ENCODE data around the gene ID3.
A peak's percentile ranks its signal among the peaks of the same experiment; 100 is the strongest.
"Not testable (repeated sequence)": the region's sequence is repeated elsewhere in the genome, so short reads cannot be mapped to it uniquely, and the experiment has no call there.

The ID3 gene

DNA sequence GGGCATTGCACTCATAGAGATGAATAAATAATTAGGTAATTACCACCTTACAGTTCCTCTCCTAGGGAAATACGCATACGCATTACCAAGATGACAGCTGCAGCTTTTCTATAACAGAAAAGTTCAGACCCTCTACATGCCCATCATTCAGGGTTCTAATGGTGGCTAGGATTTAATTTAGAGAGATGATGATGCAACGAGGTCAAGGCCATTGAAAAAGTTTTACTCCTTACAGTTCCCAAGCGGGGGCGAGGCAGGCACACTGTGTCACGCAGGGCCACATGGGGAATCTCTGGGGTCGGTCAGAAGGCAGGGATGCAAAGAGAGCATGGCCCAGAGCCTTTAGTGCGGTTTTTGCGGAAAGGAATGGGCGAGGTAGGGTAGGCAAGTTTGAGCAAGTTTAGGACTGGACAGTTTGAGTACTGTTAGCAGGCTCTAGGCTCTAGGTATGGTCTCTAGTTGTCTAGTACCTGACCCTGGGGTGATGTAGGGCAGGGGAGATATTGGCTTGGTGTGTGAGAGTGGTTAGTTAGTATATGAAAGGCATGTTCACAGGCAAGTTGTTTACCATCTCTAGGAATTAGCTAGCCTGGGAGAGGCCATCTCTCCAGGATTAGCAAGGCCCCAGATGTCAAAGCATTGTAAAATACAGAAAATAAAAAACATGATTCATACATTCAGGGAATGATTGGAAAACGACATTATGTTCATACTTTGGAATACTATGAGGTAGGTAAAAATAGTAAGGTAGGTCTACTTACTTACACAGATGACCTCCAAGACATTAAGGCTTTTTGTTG lies 29.6 kb upstream of the ID3 start:
- DNase-seq, result no peak

GRCh38 chr1:23585321-23586022 lies 26.2 kb upstream of the ID3 start:
- peak; percentile 68 to 72 for DNase-seq

GRCh38 chr1:23583727-23584126 lies 24.4 kb upstream of the ID3 start:
- not testable (repeated sequence) for DNase-seq

DNA sequence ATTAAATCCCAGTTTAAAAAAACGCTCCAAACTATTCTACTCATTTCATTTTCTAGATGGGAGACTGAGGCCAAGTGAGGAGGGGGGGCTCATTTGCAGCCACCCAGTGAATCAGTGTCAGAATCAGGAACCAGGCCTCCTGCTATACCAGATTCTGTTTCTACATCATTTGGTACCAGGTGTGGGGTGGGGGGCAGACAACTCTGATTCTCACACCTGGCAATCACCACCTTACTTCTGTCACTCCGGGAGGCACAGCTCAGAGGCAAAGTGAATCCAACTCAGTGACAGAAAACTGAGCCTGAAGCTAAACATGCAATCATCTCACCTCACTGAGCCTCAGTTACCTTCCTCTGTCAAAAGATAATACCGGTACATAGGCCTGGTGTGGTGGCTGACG lies 23.5 kb upstream of the ID3 start:
- DNase-seq, result no peak

GRCh38 chr1:23581219-23581618 lies 21.9 kb upstream of the ID3 start:
- DNase-seq, result no peak

DNA sequence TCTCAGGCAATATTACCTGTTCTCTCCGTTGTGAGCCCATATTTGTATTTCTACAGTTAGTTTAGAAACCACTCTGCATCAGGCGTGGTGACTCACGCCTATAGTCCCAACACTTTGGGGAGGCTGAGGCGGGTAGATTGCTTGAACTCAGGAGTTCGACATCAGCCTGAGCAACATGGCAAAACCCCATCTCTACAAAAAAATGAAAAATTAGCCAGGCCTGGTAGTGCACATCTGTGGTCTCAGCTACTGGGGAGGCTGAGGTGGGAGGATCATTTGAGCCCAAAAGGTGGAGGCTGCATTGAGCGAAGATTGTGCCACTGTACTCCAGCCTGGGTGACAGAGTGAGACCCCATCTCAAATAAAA lies 19.7 kb upstream of the ID3 start:
- DNase-seq, result no peak

DNA sequence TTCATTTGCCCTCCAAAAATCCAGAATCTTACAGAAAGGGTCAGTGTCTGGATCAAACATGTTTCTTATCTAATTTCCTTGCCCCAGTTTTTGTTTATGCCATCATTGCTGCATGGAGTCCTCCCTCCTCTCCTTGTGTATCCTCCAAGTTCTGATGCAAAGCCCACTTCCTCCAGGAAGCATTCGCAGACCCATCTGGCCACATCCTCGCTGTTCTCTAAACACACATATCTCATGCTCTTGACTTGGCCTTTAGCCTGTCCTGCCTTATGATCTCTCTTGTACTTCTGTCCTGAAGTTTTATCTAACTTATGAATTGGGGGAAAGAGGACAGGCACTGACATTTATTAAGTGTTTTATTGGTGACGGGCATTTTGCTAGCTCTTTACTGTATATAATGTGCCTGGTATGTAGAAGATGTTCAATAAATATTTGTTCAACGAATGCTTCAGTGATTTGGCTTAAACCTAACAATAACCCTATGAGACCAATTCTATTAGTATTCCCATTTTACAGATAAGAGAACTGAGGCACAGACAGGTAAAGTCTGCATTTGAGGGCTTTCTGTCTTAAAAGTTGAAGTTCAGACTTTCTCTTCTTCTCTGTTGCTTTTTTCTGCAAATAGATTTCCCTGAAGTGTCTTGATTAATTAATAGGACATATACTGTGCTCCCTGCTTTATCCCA lies 19.2 kb upstream of the ID3 start:
- no peak for DNase-seq

DNA sequence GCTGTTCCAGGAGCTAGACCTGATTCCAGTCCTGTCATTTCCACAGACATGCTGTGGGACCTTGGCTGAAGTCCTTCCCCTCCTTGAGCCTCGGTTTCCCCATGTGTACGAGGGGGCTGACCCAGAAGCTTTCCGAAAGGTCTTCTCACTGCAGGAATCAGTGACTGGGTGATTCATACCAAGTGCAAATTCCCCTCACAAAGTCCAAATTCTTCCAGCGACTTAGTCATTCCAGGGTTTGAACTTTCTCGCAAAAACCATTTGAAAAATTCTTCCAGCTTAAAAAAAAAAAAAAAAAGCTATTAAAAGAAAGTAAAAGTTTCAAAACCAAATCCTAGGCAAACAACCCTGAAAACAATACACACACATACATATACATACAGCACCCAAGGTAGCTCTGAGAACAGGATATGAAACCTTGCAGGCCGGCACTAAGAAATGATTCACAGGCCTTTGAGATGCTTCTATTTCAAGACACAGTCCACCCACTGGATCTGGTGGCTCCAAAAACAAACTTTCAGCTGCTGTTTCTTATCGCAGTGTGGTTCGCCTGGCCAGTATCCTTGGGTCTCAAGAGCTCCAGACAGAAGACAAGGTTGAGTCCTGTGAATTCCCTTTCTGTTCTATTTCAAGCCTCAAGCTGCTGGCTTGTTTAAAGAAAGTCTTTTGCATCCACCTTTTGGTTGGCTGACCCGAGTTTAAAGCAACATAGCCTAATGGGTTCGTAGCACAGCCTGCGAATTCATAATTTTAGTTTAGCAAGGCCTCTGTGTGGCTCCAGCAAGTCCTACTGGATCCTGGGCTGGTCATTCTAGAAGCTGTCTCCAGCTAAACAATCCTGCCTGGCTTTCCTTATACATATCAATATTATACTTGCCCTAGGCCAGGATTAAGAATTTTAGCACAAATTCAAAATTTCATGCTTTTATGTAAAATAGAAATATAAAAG lies 18.0 kb upstream of the ID3 start:
- DNase-seq, result peak in 1 of 2 experiments; percentile 35

DNA sequence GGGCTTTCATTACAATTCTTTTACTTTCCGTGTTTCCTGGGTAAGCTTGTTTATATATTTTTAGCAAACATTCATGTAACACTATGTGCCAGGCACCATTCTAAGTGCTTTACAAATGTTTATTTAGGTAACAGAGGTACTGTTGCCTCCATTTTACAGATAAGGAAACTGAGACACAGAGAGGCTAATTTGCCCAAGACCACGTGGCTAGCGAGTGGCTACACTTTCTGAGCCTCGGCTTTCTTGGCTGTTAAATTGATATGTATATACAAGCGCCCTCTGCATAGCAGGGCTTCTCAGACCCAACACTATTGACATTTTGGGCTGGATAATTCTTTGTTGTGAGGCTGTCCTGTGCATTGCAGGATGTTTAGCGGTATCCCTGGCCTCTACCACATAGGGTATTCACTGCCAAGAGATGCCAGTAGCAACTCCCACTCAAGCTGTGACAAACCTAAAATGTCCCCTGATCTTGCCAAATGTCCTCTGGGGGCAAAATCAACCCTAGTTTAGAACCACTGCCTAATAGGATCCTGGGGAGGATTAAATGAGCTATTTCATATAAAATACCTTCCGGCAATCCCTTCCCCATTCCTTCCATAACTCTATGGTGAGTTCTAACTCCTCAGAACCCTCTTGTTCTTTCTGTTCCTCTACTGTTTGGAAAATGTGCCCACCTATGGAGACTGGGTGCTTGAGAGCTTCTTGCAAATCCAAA lies 17.2 kb upstream of the ID3 start:
- no peak for DNase-seq

DNA sequence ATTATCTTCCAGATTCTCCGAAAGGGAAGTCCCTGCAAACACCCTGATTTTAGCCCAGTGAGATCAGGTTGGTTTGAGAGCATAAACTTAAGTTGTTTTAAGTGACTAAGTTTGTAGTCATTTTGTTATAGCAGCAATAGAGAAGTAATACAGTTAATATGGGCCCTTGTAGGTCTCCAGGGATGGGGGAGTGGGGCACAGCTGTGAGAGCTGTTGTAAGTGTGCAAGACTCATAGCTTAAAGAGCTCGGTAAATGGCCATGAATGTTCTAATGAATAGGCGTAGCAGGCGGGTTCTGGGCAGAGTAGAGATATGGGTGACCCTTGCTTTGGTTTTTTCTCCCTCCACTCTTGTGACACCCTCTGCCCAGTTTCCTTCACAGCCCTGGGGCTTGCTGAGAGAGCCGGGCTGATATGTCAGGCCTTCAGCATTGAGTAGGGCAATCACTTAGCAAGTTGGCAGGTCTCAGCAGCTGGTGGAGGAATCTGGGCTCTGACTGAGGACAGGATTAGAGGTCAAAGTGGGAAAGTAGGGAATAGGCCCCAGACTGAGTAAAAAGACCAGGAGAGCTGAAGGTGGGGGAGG lies 16.0 kb upstream of the ID3 start:
- DNase-seq, result no peak

DNA sequence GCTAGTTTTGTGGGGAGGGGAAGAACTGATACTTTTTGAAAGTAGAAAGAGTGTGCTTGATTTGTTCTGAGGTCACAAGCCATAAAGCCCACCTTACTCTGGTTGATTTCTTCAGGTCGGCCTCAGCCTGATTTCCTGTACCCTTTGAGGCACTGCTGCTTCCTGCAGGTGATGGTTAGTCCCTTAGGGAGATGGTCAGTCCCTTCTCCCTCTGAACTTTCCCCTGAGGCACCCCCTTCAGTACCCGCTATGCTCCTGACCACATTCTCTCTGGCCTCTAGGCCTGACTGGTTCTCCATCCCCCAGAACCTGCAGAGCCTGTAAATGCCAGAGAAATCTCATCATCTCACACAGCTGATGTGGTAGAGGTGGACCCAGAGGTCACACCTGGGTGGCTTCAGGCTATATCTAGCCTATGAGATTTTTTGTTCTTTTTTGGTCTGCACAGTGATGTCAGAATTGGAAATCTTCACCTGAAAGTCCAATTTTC lies 15.0 kb upstream of the ID3 start:
- DNase-seq, result no peak

DNA sequence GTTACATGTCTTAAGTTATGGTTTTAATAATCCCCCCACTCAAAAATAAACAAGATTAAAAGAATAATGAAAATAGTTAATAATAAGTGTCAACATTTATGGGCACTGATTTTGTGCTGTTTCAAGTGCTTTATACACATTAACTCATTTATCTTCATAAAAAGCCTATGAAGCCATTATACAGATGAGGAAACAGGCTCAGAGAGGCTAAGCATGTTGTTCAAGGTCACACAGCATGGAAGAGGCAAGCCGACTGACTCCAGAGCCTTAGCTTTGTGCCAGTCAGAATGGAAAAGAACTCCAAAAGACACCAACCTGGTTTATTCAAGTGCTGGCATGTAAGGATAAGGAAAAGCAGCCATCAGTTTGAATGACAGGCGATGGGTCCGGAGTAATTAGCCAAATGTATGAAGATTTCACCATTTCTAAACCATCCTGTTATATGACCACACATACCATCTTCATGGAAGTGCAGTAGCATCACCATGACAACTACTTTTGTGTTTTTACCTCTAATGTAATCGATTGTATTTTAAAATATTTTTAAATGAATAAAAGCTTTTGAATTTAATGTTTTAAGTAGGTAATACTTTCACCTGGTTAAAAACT lies 14.4 kb upstream of the ID3 start:
- DNase-seq, result no peak

GRCh38 chr1:23571465-23571864 lies 12.2 kb upstream of the ID3 start:
- DNase-seq, result no peak

GRCh38 chr1:23570001-23570691 lies 10.8 kb upstream of the ID3 start:
- DNase-seq, result no peak

DNA sequence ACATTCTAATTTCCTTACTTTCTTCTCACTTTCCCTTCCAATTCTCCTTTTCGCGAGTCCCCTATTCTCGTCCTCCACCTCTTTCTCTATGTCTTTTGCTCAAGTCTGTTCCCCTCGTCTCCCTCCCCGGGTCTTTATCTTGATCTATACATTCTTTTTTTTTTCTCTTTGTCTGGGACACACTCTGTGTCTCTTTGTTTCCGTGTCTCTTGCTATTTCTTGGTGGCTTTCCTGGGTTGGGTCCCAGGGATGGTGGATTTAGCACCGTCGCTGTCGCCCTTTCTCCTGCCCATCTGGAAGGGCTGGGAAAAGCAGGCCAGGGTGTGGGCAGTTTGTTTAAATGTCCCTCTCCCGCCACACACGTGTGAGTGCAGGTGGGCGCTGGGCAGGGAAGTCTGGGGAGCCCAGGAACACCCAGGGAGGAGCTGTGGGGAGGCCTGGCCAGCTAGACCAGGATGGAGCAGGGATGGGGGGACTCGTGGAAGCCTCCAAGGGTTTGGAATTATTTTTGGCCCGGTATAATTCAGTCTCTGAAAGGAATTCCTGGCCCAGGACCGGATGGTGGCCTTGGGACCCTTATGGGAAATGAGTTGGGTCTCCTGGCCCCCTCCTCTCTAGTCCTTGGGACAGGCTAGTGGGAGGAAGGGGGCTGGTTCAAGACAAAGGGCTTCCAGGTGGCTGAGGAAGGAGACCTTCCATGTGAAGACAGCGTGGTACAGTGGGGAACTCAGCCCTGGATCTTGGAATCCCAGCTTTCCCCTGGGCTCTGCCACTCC lies 9.5 kb upstream of the ID3 start:
- no peak for DNase-seq

GRCh38 chr1:23567996-23568607 lies 8.8 kb upstream of the ID3 start:
- DNase-seq, result no peak

GRCh38 chr1:23567629-23567995 lies 8.3 kb upstream of the ID3 start:
- no peak for DNase-seq

- DNase-seq, result no peak
Observed at GRCh38 chr1:23566304-23566703, 7.0 kb upstream of the ID3 start.

DNA sequence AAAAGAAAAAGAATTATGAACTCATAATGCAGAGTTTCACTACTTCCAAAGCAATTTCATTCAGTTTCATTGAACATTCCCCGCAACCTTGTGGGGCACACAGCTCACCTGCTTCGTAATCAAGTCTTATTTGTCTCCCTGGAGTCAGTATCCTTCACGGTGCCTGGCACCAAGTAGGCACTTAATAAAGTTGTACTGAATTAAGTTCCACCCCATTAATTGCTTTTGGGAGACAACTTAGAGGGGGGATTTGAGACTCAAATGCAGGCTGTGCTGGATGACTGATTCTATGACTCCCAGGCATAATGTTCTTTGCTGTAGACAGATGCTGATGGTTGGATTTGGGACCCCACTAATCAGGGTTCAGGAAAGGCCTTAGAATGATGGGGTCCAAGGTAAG lies 6.5 kb upstream of the ID3 start:
- no peak for DNase-seq
